Activated CD8-positive, alpha-beta memory T cell treated with anti-CD3 and anti-CD28 coated beads, Interleukin-2, amount 50 U/mL, for 48 hours (primary cell): ENCODE measurements around the gene AGPAT1.
"Not testable (repeated sequence)": the region's sequence is repeated elsewhere in the genome, so short reads cannot be mapped to it uniquely, and the experiment has no call there.

Experiments
- DNase-seq: peaks from one replicate; pipeline ENCODE4 v3.0.0-alpha.2; 2020

The AGPAT1 gene

GRCh38 chr6:32146687-32147086 is 29.2 kb downstream of the AGPAT1 start:
- no peak for DNase-seq

- no peak for DNase-seq
These were observed 29.6 kb downstream of the AGPAT1 start for GRCh38 chr6:32146287-32146686.

- not testable (repeated sequence) for DNase-seq
These were observed 31.6 kb downstream of the AGPAT1 start for GRCh38 chr6:32144238-32144637.

- DNase-seq: no peak
These were observed 35.4 kb downstream of the AGPAT1 start for GRCh38 chr6:32140420-32141046.

GRCh38 chr6:32139590-32139989 is 36.3 kb downstream of the AGPAT1 start:
- no peak for DNase-seq

DNA sequence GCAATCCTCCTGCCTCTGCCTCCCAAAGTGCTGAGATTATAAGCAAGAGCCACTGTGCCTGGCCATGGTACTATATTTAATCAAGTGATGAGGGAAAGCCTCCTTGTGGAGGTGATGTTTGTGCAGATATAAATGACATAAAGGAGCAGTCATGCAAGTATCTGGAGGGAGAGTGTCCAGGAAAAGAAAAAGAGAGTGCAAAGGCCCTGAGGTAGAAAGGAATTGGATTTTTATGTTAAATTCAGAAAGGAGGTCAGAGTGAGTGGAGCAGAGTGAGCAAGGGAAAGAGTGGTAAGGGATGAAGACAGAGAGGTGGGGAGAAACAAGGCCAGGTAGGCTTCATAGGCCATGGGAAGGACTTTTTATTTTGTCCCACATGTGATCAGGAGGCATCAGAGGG is 38.4 kb downstream of the AGPAT1 start:
- DNase-seq: no peak

- DNase-seq: no peak
These were observed 42.1 kb downstream of the AGPAT1 start for GRCh38 chr6:32133786-32134185.

- DNase-seq: no peak
These were observed 43.8 kb downstream of the AGPAT1 start for GRCh38 chr6:32132110-32132509.

DNA sequence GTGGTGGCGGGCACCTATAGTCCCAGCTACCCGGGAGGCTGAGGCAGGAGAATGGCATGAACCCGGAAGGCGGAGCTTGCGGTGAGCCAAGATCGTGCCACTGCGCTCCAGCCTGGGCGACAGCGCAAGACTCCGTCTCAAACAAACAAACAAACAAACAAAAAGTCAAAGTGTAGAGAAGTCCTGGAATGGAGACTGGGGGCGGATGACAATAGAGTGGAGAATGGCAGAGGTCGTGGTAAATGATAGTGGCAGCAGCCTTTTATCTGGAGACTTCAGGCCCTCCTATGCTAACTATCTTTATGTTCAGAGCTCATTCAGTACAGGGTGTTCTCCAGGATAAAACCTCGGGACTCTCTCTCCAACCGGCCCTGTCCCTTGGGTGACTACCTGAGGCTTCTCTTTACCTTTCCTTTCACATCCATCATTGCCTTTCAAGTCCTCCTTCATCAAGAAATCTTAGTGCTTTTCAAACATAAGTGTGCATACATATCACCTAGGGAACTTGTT is 44.4 kb downstream of the AGPAT1 start:
- no peak for DNase-seq

DNA sequence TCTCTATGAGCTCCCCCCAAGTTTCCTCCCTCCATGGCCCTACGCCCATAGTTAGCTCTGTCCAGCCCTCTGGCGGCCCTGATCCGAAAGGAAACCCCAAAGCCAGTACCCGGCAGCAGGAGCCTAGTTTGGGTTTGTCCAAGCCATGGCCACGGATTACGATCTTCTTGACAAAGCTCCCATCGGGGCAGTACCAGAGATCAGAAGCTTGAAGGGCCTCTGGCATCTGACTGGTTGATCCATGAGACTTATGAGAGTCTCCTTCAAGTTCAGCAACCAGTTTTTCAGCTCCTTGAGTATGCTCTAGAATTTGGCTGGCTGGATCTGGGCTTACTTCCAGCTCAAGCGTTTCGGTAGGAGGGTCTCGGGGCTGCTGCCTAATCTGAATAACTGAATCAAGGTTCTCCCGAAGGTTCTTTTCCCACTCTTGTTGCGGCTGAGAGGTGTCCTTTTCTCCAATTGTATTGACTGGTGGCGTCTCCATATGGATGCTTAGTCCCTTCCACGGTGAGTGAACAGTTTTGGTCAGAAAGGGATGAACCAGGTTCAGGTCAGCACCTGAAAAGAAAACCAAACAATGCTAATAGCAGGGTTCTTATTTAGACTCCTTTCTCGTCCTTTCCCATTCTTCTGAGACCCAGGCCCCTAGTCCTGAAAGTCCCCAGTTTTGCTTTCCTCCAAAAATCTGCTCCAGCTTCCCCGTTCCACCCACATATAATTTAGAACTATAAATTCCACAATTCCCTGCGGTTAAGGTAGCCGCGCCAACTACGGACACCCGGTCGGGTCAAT is 46.4 kb downstream of the AGPAT1 start:
- DNase-seq: no peak

DNA sequence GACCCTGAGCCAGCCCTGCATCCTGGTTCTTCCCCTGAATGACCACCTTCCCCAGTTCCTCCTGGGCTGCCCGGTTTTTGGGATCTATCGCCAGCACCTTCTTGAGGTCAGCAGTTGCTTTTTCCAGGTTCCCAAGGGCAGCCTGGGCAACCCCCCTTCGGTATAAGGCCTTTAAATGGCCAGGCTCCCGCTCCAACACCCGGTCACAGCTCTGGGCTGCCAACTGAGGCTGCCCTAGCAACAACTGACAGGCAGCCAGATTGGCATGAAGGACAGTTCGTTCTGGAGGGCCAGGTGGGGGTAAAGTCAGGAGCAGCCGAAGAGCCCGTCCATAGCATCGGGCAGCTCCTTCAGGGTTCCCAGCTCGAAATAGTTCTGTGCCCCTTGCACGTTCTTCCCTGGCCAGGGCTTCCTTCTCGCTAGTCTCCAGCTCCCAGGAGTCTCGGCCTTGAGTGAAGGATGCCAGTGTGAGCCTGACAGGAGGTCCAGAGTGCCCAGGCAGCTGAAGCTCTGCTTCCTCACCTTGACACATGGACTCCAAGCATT is 47.1 kb downstream of the AGPAT1 start:
- no peak for DNase-seq

DNA sequence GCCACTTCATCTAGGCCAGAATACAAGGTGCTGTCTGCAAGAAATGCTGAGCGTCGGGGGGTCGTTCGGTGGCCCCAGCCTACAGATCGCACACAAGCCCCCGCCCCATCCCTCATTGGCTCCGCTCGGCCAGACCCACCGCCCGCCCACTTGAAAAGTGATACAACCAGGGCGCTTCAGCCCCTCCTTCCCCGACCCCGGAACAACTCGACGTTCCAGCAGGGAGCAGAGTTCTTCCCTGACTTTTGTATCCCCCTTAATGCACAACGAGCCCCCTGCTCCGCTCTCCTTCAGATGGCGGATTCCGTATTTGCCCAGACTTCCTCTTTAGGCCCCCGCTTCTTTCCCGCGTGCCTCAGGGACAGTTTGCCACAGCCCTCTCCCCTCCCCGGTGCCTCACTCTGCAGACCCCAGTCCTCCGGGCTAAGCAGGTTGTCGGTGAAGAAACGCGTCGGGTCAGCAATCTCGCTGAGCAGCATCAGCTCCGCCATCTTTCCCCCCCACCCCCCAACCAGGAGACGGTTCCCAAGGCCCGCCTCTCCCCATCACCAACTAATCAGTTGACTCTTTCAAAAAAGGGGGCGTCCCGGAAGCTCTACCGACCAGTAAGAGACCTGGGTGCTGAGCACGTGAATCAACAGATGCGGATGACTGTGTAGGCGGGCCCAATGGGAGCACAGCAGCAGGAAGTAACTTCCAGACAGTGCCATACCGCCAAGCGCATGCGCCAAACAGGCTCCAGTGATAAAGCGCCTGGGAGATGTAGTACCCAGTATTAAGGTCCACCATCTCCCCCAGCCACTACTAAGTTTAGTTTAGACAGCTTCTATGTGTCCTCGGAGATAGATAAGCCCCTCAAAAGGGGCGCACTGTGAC is 47.9 kb downstream of the AGPAT1 start, which contains the start of gene ATF6B:
TSS of gene ATF6B (minus strand) at position 530 of the 876 bp plus-strand sequence. CDS start at position 491, 39 bp downstream.
- peak; percentile 94 for DNase-seq

DNA sequence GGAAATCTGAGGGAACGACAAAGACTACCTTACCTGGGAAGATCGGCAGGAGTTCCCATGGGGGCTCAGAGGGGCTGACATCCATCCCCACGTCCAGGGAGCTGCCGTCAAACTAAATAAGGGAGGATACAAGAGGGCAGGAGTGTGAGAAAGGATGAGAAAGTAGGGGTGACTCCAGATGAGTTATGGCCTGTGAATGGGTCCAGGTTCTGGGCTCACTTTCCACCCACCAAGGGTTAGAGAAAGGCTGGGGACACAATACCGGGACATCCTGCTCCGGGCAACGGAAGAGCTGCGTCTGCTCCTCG is 48.5 kb downstream of the AGPAT1 start:
- DNase-seq: no peak

- no peak for DNase-seq
These were observed 49.0 kb downstream of the AGPAT1 start for GRCh38 chr6:32126880-32127279.

- DNase-seq: no peak
These were observed 52.2 kb downstream of the AGPAT1 start for GRCh38 chr6:32123681-32124080.

GRCh38 chr6:32120573-32121059 is 55.3 kb downstream of the AGPAT1 start:
- no peak for DNase-seq

DNA sequence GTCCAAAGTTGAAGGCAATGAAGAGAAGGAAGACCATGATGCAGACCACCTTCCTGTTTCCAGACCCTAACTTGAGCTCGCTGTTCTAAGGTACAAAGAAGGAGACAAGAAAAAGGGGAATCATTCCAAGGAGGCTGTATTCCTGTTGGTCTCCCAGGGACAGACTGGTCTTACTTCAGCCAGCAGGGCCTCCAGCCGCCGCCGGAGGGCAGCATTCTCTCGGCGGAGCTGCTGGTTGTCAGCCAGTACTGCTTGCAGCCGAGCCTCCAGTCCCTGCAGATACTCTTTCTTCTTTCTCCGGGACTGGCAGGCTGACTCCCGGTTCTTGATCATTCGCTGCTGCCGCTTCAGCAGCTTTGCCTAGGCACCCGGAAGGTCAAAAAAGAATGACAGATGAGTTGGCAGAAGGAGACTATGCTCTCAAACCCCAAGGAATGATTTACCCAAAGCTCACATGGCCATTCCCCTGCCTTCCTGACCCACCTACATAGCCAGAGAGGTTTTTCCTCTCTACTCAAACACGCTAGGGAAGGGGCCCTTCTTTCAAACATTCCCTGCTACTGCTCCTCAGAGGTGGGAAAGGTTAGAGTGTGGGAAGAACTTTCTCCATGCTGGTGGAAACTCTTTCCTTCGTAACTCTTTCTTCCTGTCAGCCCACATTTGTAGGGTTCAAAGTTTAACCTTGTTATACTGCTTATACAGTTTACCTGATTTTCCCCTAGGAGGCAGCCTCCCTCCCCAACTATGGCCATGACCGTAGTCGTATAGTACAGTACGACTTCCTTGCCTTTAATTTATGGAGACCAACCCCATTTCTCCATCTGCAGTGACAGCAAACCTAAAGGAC is 56.9 kb downstream of the AGPAT1 start:
- peak; percentile 84 for DNase-seq
